Coronary artery (tissue), 2 donors: Measurements from ENCODE around the gene FBLN2.

ENCODE experiments used
- DNase-seq: peaks from one replicate; pipeline ENCODE4 v3.0.0-alpha.2; 2017; ENCODE audit warnings: low spot score
- H3K27ac ChIP-seq, 2 donors: fragments of 200-600 bp; sonication (generic); one replicate each; pipeline ENCODE4 v1.5.1; 2016 to 2019
- H3K4me3 ChIP-seq: fragments of 200-600 bp; sonication (generic); 2 replicates; pipeline ENCODE4 v1.5.1; 2016; ENCODE audit warnings: mild to moderate bottlenecking, moderate library complexity
- CTCF ChIP-seq: fragments of 200-600 bp; sonication (generic); IDR thresholded peaks from one replicate; pipeline ENCODE4 v1.5.1; 2019; ENCODE audit warnings: antibody characterized with exemption

The FBLN2 gene

DNA sequence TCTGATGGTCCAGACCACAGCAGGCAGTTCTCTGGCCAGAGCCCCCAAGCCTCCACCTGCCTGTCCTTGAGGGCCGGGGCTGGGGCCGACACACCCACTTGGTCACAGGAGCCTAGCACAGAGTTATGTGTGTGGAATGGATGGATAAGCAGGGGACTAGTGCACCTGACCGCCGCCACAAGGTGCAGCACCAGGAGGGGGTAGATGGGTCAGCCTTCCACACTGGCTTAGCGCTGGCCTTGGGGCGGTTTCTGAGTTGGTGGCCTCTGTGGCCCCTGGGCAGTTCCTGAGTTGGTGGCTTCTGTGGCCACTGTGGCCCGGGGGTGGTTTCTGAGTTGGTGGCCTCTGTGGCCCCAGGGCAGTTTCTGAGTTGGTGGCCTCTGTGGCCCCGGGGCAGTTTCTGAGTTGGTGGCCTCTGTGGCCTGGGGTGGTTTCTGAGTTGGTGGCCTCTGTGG is 75.8 kb downstream of the FBLN2 start:
- no peak overlapping the region for H3K4me3 ChIP-seq
- no peak overlapping the region for H3K27ac ChIP-seq
- no peak for DNase-seq
- TF ChIP-seq CTCF = no peak

DNA sequence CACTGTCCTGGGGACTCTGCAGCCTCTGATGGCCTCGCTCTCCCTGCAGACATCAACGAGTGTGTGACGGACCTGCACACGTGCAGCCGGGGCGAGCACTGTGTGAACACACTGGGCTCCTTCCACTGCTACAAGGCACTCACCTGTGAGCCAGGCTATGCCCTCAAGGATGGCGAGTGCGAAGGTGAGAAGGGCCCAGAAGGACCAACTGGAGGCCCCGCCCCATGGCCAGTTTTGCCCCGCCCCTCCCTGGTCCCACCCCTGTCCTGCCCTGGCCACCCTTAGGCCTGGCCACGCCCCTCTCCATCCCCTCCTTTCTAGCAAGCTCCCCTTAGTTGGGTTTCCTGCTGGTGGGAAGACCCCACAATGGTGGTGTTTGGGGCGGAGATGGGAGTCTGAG is 77.5 kb downstream of the FBLN2 start:
- no peak for DNase-seq
- no peak overlapping the region for H3K4me3 ChIP-seq
- TF ChIP-seq CTCF = no peak
- no peak overlapping the region for H3K27ac ChIP-seq

GRCh38 chr3:13626915-13627460 is 78.1 kb downstream of the FBLN2 start:
- no peak for DNase-seq
- no peak for TF ChIP-seq CTCF
- H3K4me3 ChIP-seq = no peak overlapping the region
- no peak overlapping the region for H3K27ac ChIP-seq

DNA sequence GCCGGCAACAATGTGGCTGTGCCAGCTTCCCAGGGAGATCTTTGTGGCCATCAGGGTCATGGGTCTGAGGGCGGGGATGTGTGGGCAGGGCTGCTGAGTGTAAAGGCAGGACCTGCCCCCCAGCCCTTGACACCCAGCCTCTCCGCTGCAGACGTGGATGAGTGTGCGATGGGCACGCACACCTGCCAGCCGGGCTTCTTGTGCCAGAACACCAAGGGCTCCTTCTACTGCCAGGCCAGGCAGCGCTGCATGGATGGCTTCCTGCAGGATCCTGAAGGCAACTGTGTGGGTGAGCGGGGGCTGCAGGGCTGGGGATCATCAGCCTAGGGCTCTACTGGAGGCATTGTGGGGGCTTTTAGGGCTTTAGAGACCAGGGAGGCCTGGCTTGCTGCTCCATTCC is 78.8 kb downstream of the FBLN2 start:
- Histone ChIP-seq H3K27ac (no peak overlapping the region), H3K4me3 (no peak overlapping the region)
- no peak for TF ChIP-seq CTCF
- DNase-seq = no peak

GRCh38 chr3:13628432-13628831 is 79.5 kb downstream of the FBLN2 start:
- TF ChIP-seq CTCF = no peak

DNA sequence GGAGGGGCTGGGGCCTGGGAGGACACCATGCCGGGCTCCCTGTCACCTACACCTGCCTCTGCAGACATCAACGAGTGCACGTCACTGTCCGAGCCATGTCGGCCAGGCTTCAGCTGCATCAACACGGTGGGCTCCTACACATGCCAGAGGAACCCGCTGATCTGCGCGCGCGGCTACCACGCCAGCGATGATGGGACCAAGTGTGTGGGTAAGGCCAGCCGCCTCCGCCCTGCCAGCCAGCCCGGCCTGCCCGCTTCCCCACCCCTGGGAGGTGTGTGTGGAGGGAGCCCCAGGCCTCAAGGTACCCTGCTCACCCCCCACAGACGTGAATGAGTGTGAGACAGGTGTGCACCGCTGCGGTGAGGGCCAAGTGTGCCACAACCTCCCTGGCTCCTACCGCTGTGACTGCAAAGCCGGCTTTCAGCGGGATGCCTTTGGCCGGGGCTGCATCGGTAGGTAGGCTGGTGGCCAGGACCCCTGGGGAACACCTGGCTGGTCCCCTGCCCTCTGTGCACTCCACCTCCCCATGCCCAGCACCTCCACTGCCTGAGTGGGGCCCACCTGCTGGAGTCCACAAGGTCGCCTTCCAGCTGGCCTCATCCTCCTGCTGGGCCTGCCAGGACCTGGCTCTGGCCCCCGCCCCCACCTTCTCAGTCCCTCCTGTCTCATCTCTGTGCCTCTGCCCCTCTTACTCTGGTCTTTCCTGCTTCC is 80.1 kb downstream of the FBLN2 start:
- TF ChIP-seq CTCF = no peak
- no peak overlapping the region for H3K27ac ChIP-seq
- no peak overlapping the region for H3K4me3 ChIP-seq
- DNase-seq = no peak

More at GRCh38 chr3:13628432-13628831, 79.5 kb downstream of the FBLN2 start:
- no peak for DNase-seq
- no peak overlapping the region for H3K4me3 ChIP-seq
- no peak overlapping the region for H3K27ac ChIP-seq

DNA sequence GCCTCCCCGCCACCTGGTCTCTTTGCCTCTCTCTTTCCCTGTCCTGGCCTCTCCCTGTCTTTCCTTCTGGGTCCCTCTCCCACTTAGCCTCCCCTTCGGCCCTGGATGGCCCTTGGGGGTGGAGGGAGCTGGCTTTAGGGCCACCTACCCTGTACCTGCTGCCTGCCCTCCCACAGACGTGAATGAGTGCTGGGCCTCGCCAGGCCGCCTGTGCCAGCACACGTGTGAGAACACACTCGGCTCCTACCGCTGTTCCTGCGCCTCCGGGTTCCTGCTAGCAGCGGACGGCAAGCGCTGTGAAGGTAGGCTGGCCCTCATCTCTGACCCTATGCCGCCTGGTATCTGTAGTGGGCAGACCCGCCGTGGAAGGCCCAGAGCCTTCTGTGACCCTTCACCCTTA is 80.7 kb downstream of the FBLN2 start:
- H3K4me3 ChIP-seq = no peak overlapping the region
- no peak for DNase-seq
- H3K27ac ChIP-seq = no peak overlapping the region
- no peak for TF ChIP-seq CTCF
